AG04450 (cell line): Measurements from ENCODE around the gene OR6B3. TPM values are rescaled to one million over a fixed set of nuclear protein-coding genes. Genes with fewer than 3 reads are reported as not detected.
A peak's percentile ranks its signal among the peaks of the same experiment; 100 is the strongest.

Source experiments
- CTCF ChIA-PET: fragments of 300-600, 350-600 bp; formaldehyde crosslinking; extraction: SDS; loops from one replicate; lab custom pipeline; 2022; ENCODE audit warnings: antibody characterized with exemption, inconsistent platforms; lab: Charles Lee
- POLR2A ChIA-PET: fragments of 350-600 bp; formaldehyde crosslinking; extraction: SDS; loops from one replicate; lab custom pipeline; 2021; ENCODE audit warnings: antibody characterized with exemption, inconsistent platforms; lab: Yijun Ruan, JAX
- DNase-seq: peaks from one replicate; pipeline ENCODE4 v3.0.0-alpha.2; 2011; ENCODE audit warnings: low read depth, low spot score
- H3K27ac ChIP-seq: one replicate; pipeline ENCODE4 v1.5.1; 2012; ENCODE audit warnings: low read depth, low read length, control low read depth
- H3K27me3 ChIP-seq: one replicate; pipeline ENCODE4 v1.6.0; 2012; ENCODE audit warnings: low read length; ENCODE audit not compliant: control insufficient read depth, insufficient read depth
- H3K4me3 ChIP-seq: 2 replicates; pipeline ENCODE4 v1.5.1; 2011; ENCODE audit warnings: mild to moderate bottlenecking, low read depth, low read length, control low read depth
- H3K9me3 ChIP-seq: 2 replicates; pipeline ENCODE4 v1.5.1; 2012; ENCODE audit warnings: low read length; ENCODE audit not compliant: control insufficient read depth, insufficient read depth
- polyA minus RNA-seq: library from RNA; depleted of rRNA, polyadenylated mRNA; stranded (reverse); fragments of >200 nt; gene quantifications from 2 replicates; pipeline ENCODE4 v1.2.3, GENCODE V29; 2011; rRNA and poly(A)+ RNA removed
- polyA plus RNA-seq: library from polyadenylated mRNA; depleted of rRNA; stranded (reverse); fragments of >200 nt; gene quantifications from 2 replicates; pipeline ENCODE4 v1.2.3, GENCODE V29; 2011; rRNA removed
- TF ChIP-seq, protein P1 (sequence below): IDR thresholded peaks from 2 replicates; pipeline ENCODE4 v1.5.1; 2011; ENCODE audit warnings: low read depth, low read length, control low read depth, inconsistent platforms

The OR6B3 gene
- polyA plus RNA-seq (not detected in 2 replicates), polyA minus RNA-seq (not detected in 2 replicates)

DNA sequence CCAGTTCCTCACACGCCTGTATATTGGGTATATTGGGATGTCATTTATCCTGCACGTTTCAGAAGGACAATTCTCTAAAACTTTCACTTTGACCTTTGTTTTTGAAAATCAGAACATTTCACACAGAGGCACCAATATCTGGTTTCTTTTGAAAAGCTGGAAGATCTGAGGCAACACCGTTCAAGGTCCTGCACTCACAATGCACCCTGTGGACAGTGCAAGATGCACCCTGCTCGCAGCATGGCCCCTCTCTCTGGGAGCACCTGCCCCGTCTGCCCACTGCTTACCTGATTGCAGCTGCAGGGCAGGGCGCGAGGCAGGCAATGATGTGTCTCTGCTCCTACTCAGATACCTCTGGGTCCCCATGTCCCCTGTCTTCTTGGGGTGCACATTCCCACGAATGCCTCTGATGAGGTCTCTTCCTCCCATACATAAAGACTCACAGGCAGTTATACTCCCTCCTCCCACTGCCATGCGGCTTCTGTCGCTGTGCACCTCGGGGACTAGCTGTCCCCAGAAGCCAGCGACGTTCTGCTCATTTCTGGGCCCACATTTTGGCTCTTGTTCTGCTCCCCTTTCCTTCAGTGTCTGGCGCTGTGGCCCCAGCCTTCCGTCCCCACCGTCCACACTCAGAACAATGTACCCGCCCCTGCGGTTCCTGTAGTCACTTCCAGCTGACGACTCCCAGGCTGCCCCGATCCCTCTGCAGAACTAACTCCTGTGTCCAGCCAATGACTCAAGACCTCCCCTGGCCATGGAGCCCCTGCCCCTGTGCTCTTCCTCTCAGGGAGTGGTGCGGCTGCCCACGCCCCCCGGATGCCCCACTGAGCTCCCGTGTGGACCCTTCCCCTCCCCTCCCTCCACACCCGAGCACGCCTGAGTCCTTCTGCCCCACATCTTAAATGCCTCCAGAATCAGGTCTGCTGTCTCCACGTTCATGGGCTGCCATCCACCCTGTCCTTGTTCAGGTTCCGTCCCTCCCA, at the start of gene OR6B3:
OR6B3 (minus strand) TSS at position 349 of the 983 bp plus-strand sequence.
- CTCF ChIA-PET, result interaction anchor here (1.0 kb wide), 1 partner anchor 13 kb away, joined by 3 read pairs; no protein-coding TSS in a partner anchor

DNA sequence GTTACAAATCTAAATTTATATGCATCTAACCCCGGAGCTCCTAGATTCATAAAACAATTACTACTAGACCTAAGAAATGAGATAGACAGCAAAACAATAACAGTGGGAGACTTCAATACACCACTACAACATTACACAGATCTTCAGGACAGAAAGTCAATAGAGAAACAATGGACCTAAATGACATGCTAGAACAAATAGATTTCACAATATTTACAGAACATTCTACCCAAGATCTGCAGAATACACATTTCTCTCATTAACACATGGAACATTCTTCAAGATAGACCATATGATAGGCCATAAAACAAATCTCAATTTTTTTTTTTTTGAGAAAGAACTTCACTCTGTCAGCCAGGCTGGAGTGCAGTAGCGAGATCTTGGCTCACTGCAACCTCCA, 45.0 kb upstream of the OR6B3 start:
- Histone ChIP-seq H3K27ac (no peak overlapping the region), H3K4me3 (no peak overlapping the region), H3K9me3 (peaks cover 5% of the 10 kb centered on the region; the same call in 1 of the 2 replicates), H3K27me3 (peaks cover 33% of the 10 kb centered on the region)
- ChIA-PET CTCF (interaction anchor here (0.7 to 1.5 kb wide), 3 partner anchors 17 to 47 kb away, joined by 3 to 5 read pairs (median 3); no protein-coding TSS in a partner anchor), POLR2A (no interaction called here)
- TF ChIP-seq, protein P1, sequence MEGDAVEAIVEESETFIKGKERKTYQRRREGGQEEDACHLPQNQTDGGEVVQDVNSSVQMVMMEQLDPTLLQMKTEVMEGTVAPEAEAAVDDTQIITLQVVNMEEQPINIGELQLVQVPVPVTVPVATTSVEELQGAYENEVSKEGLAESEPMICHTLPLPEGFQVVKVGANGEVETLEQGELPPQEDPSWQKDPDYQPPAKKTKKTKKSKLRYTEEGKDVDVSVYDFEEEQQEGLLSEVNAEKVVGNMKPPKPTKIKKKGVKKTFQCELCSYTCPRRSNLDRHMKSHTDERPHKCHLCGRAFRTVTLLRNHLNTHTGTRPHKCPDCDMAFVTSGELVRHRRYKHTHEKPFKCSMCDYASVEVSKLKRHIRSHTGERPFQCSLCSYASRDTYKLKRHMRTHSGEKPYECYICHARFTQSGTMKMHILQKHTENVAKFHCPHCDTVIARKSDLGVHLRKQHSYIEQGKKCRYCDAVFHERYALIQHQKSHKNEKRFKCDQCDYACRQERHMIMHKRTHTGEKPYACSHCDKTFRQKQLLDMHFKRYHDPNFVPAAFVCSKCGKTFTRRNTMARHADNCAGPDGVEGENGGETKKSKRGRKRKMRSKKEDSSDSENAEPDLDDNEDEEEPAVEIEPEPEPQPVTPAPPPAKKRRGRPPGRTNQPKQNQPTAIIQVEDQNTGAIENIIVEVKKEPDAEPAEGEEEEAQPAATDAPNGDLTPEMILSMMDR, result no peak
- no peak for DNase-seq

More for the DNA sequence above, at the start of gene OR6B3:
- POLR2A ChIA-PET, result no interaction called here
- Histone ChIP-seq H3K4me3 (no peak within 1 kb of the TSS), H3K27ac (no peak within 1 kb of the TSS), H3K27me3 (peaks cover 41% of the 10 kb centered on the region), H3K9me3 (no peaks in the 10 kb centered on the region)
- DNase-seq, result no peak
- TF ChIP-seq, protein P1, result no peak

DNA sequence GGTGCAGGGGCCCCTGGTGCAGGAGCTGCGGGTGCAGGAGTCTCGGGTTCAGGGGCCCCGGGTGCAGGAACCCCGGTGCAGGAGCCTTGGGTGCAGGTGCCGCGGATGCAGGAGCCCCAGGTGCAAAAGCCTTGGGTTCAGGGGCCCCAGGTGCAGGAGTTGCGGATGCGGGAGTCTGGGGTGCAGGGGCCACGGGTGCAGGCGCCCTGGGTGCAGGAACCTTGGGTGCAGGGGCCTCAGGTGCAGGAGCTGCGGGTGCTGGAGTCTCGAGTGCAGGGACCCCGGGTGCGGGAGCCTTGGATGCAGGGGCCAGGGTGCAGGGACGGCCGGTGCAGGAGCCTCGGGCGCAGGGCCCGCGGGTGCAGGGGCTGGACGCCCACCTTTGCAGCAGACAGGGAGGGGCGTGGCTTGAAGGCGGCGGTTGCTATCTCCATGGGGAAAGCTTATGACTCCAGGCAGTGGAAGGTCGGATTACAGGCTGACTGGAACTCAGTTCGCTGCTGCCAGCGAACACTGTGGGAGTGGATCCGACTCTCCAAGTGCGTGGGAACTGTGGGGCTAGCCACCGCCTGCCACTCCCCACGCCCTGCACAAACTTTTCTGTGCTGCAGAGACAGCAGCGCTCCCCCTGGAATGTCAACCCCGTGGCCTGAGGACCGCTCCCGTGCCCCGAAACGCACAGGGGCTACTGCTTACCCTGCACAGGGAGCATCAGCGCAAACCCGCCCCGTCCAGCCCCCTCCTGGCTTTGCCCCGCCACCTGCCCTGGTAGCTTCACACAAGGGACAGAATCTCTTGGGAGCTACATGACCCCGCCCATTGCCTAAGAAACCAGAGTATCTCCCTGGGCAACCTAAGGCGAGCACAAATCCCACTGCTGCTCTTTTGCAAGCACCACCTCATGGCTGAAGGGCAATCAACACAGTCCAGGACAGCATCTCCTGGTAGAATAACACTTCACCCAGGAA, 42.5 kb upstream of the OR6B3 start:
- Histone ChIP-seq H3K9me3 (peaks cover 5% of the 10 kb centered on the region; the same call in 1 of the 2 replicates), H3K4me3 (no peak overlapping the region), H3K27ac (no peak overlapping the region), H3K27me3 (peaks cover 35% of the 10 kb centered on the region)
- ChIA-PET POLR2A (no interaction called here), CTCF (interaction anchor here (0.6 to 1.2 kb wide), 2 partner anchors 26 to 35 kb away, joined by 3 to 4 read pairs; no protein-coding TSS in a partner anchor)
- TF ChIP-seq, protein P1, result no peak
- DNase-seq, result no peak

DNA sequence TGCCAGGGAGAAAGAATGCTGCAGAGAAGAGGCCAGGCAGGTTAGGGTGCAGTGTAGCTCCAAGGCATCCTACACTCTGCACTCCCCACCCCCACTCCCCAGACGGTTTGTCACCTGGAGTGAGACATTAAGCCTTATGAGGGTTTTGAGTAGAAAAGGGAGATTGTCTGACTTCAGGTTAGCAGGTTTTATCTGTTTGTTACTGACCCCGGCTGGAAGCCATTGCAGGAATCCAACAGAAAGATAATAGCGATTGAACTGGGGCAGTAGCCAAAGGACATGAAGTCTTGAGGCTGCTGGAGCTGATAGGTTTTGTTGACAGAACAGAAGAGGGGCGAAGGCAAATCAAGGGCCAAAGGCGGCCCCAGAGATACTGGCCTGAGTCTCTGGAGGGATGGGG, 36.0 kb upstream of the OR6B3 start:
- ChIA-PET POLR2A (no interaction called here), CTCF (no interaction called here)
- TF ChIP-seq, protein P1, result no peak
- H3K9me3 ChIP-seq, result no peaks in the 10 kb centered on the region
- H3K4me3 ChIP-seq, result no peak overlapping the region
- peak overlapping the region; percentile 4 for H3K27ac ChIP-seq
- DNase-seq, result no peak
- H3K27me3 ChIP-seq, result peaks cover 12% of the 10 kb centered on the region
